Ectodermal cell (in vitro differentiated cells): ENCODE results near the gene NCAM1.

Source experiments
- H3K27ac ChIP-seq: 2 replicates; pipeline ENCODE4 v1.7.0; 2013; ENCODE audit warnings: mild to moderate bottlenecking, low read depth, low read length; ENCODE audit not compliant: insufficient read depth, poor library complexity, severe bottlenecking
- H3K27me3 ChIP-seq: 2 replicates; pipeline ENCODE4 v1.7.0; 2013; ENCODE audit warnings: mild to moderate bottlenecking, low read length; ENCODE audit not compliant: insufficient read depth, control insufficient read depth, poor library complexity, severe bottlenecking
- H3K36me3 ChIP-seq: one replicate; pipeline ENCODE4 v1.7.0; 2013; ENCODE audit warnings: low read length; ENCODE audit not compliant: control insufficient read depth, insufficient read depth
- H3K4me1 ChIP-seq: one replicate; pipeline ENCODE4 v1.7.0; 2013; ENCODE audit warnings: low read length; ENCODE audit not compliant: control insufficient read depth, insufficient read depth
- H3K4me3 ChIP-seq: 2 replicates; pipeline ENCODE4 v1.7.0; 2013; ENCODE audit warnings: low read depth, low read length, control low read depth; ENCODE audit not compliant: insufficient read depth
- H3K9me3 ChIP-seq: 2 replicates; pipeline ENCODE4 v1.7.0; 2013; ENCODE audit warnings: mild to moderate bottlenecking, low read length, moderate library complexity; ENCODE audit not compliant: control insufficient read depth
- WGBS, 2 experiments: methylation state at CpG; one replicate each; pipeline ENCODE4 v1.1.7; 2013; ENCODE audit warnings: missing lambda C conversion rate in 2 of 2; 5-methylcytosine and 5-hydroxymethylcytosine counted together

NCAM1 gene

DNA sequence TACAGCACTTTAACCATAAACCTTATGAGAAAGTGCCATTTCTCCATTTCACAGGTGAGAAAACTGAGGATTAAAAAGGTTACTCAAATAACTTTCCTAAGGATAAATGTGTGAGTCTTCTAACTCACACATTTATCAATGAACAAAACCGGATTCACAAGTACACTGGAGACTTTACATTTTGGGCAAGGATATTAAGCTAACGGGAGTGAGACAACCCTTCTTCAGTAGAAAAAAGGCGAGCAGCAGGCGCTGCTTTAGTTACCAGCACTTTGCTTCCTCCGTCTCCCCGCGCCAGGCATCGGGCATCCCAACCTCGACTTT lies 352.8 kb downstream of the NCAM1 start:
- Histone ChIP-seq H3K4me1 (peaks cover 7% of the 10 kb centered on the region), H3K27ac (no peak overlapping the region), H3K9me3 (no peaks in the 10 kb centered on the region), H3K4me3 (peak overlapping the region; percentile 58), H3K36me3 (no peaks in the 10 kb centered on the region), H3K27me3 (peaks cover 18% of the 10 kb centered on the region)
- WGBS, 2 experiments: 16 to 18% methylated on average over 9 of the region's 9 CpGs

DNA sequence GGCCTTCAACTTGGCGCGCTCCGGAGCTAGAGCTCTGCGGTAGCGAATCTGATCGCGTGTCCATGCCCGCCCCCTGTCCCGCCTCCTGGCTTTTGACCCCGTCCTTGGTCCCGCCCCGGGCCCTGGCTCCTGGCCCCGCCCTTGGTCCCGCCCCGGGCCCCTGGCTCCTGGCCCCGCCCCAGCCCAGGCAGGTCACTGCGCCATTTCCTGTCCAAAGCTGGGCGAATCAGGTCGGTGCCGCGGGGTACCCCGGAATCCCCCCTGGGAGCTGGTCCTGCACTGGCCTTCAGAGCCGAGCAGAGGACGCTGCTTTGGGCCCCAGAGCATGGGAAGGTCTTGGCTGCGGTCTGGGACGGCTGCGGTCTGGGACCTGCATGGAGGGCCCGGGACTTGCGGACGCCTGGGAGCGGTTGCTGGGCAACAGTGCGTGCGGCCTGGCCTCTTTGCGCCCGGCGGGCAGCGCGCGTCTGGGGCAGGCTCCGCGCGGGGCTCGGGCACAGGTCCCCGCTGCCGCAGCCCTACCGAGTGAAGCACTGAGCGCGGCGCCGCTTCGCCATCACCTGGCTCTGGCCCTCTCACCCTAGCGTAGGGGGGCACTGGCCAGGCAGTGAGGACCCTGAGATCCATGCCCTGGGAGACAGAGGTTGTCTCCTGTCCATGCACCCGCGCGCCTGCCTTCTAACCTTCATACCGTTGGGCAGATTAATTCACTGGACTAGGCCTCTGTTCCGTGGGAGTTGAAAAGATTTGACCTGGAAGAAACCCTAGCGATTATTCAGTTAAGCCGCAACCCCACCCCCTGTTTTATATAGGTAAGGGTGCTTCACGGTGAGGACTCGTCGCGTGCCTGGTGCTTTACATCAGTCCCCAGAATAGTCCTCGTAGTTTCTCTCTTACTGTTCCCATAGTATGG lies 353.4 kb downstream of the NCAM1 start, which contains the start of gene TTC12:
Gene TTC12 (plus strand): TSS at position 195 of the 913 bp plus-strand sequence. CDS start 1,675 bp downstream, outside the sequence.
- Histone ChIP-seq H3K4me1 (peaks cover 7% of the 10 kb centered on the region), H3K27me3 (peaks cover 18% of the 10 kb centered on the region), H3K36me3 (no peaks in the 10 kb centered on the region), H3K9me3 (no peaks in the 10 kb centered on the region), H3K4me3 (peak within 1 kb of the TSS; percentile 58), H3K27ac (peak within 1 kb of the TSS; percentile 75)
- 4 to 5% methylated on average over 64 of the region's 64 CpGs for WGBS, 2 experiments

DNA sequence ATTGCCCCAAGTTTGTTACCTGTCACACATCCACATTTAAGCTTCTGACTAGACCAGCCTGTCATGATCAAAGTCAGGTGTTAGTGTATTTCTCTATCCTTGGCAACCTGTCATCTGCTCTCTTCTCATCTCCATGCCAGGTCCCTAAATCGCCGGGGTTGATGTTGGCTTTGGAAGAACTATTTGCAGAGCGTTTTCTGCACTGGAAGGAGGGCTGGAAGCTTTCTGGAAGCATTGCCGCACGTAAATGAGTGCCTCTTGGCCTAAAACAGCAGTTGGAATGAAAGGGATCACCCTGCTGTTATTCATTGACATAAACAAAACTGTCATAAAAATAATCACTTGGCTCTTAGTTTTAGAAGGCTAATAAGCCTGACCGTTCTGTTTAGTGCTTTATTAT lies 354.6 kb downstream of the NCAM1 start:
- Histone ChIP-seq H3K9me3 (no peaks in the 10 kb centered on the region), H3K36me3 (no peaks in the 10 kb centered on the region), H3K4me1 (peaks cover 7% of the 10 kb centered on the region), H3K27ac (no peak overlapping the region), H3K27me3 (peaks cover 18% of the 10 kb centered on the region), H3K4me3 (no peak overlapping the region)
- WGBS, 2 experiments: 75 to 79% methylated on average over 6 of the region's 6 CpGs

GRCh38 chr11:113316256-113316655 lies 355.0 kb downstream of the NCAM1 start:
- Histone ChIP-seq H3K27me3 (peaks cover 18% of the 10 kb centered on the region), H3K27ac (no peak overlapping the region)
- 90 to 94% methylated on average over 1 of the region's 1 CpG for WGBS, 2 experiments

DNA sequence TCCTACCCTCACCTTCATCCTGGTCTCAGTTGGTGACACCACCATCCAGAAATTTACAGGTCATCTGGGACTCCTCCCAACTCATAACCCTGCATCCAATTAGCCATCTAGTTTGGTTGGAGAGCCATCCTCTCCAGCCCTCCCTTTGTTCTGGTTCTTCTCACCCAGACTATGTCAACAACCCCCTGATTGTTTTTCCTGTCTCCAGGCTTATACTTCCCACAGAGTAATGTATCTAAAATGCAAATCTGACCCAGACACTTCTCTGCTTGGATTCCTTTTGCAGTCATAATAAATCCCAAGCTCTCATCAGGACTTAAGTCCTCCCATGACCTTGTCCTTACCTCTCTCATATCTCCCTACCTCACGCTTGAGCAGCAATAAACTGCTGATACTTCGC lies 356.1 kb downstream of the NCAM1 start:
- peaks cover 18% of the 10 kb centered on the region for H3K27me3 ChIP-seq
- WGBS, 2 experiments: 92 to 95% methylated on average over 2 of the region's 2 CpGs
- H3K4me3 ChIP-seq: no peak overlapping the region
- H3K4me1 ChIP-seq: peaks cover 7% of the 10 kb centered on the region
- no peaks in the 10 kb centered on the region for H3K36me3 ChIP-seq
- no peak overlapping the region for H3K27ac ChIP-seq
- no peaks in the 10 kb centered on the region for H3K9me3 ChIP-seq

More at GRCh38 chr11:113316256-113316655, 355.0 kb downstream of the NCAM1 start:
- Histone ChIP-seq H3K4me1 (peaks cover 7% of the 10 kb centered on the region), H3K4me3 (no peak overlapping the region), H3K36me3 (no peaks in the 10 kb centered on the region), H3K9me3 (no peaks in the 10 kb centered on the region)

DNA sequence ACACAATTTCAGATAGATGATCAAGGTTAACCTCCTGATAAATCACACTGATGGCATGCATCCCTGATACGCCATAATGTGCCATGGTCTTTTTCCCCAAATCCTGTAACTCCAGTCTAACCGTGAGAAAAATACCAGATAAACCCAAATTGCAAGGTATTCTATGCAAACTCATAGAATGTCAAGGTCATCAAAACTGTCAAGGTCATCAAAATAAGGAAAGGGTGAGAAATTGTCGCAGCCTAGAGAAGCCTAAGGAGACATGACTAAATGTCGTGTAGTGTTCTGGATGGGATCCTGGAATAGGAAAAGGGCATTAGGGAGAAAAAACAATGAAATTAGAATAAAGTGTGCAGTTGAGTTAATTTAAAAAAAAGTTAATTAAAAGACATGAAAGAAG lies 357.9 kb downstream of the NCAM1 start:
- Histone ChIP-seq H3K4me1 (peaks cover 7% of the 10 kb centered on the region), H3K27ac (no peak overlapping the region), H3K36me3 (no peaks in the 10 kb centered on the region), H3K27me3 (peaks cover 1% of the 10 kb centered on the region), H3K4me3 (no peak overlapping the region), H3K9me3 (no peaks in the 10 kb centered on the region)
- WGBS, 2 experiments: 91 to 93% methylated on average over 4 of the region's 4 CpGs

DNA sequence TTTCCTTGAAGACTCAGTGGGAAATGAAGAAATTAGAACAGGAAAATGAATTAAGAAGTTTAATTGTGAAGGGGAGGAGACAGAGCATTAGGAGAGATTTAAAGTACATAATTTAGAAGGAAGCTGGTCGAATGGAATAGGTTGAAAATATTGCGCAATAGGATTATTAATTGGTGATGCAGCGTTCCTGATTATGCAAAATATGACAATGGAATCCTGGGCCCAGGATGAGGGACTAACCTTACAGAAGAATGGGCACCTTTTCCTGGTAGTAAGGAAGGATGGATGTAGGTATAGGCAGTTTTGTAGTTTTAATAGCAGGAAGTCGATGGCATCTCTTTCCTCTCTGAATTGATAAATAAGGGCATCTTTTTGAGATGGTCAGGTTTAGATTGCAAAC lies 360.9 kb downstream of the NCAM1 start:
- no peak overlapping the region for H3K27ac ChIP-seq
- H3K27me3 ChIP-seq: no peaks in the 10 kb centered on the region
- H3K9me3 ChIP-seq: no peaks in the 10 kb centered on the region
- no peak overlapping the region for H3K4me3 ChIP-seq
- no peaks in the 10 kb centered on the region for H3K4me1 ChIP-seq
- H3K36me3 ChIP-seq: no peaks in the 10 kb centered on the region
- WGBS, 2 experiments: 93% methylated on average over 3 of the region's 4 CpGs

GRCh38 chr11:113324250-113324649 lies 363.0 kb downstream of the NCAM1 start:
- Histone ChIP-seq H3K36me3 (no peaks in the 10 kb centered on the region), H3K27ac (no peak overlapping the region), H3K27me3 (no peaks in the 10 kb centered on the region), H3K4me3 (no peak overlapping the region), H3K4me1 (no peaks in the 10 kb centered on the region), H3K9me3 (no peaks in the 10 kb centered on the region)
- 92 to 96% methylated on average over 5 of the region's 5 CpGs for WGBS, 2 experiments
